Measurements from ENCODE around the gene CNGA2.

CNGA2 gene

GRCh38 chrX:151753313-151754046 is 18.9 kb downstream of the CNGA2 start:
- DNase-seq (ENCODE audit: low read depth): no peak

- DNase-seq (ENCODE audit: low read depth): no peak
Measured at GRCh38 chrX:151754047-151754429, 19.5 kb downstream of the CNGA2 start.

GRCh38 chrX:151754641-151755215 is 20.2 kb downstream of the CNGA2 start:
- DNase-seq (ENCODE audit: low read depth): no peak

GRCh38 chrX:151759041-151759708 is 24.6 kb downstream of the CNGA2 start:
- no peak for DNase-seq (ENCODE audit: low read depth)

GRCh38 chrX:151762802-151763201 is 28.3 kb downstream of the CNGA2 start:
- no peak for DNase-seq (ENCODE audit: low read depth)

GRCh38 chrX:151763711-151764110 is 29.2 kb downstream of the CNGA2 start:
- DNase-seq (ENCODE audit: low read depth): no peak

- DNase-seq (ENCODE audit: low read depth): no peak
Measured at GRCh38 chrX:151765026-151765425, 30.5 kb downstream of the CNGA2 start.

GRCh38 chrX:151771726-151772125 is 37.2 kb downstream of the CNGA2 start:
- no peak for DNase-seq (ENCODE audit: low read depth)

- no peak for DNase-seq (ENCODE audit: low read depth)
Measured at GRCh38 chrX:151773434-151773833, 38.9 kb downstream of the CNGA2 start.

- DNase-seq (ENCODE audit: low read depth): no peak
Measured at GRCh38 chrX:151774421-151774820, 39.9 kb downstream of the CNGA2 start.

- DNase-seq (ENCODE audit: low read depth): no peak
Measured at GRCh38 chrX:151776181-151776731, 41.7 kb downstream of the CNGA2 start.

- no peak for DNase-seq (ENCODE audit: low read depth)
Measured at GRCh38 chrX:151776936-151777335, 42.4 kb downstream of the CNGA2 start.

GRCh38 chrX:151779258-151779657 is 44.7 kb downstream of the CNGA2 start:
- DNase-seq (ENCODE audit: low read depth): no peak

GRCh38 chrX:151780621-151781020 is 46.1 kb downstream of the CNGA2 start:
- no peak for DNase-seq (ENCODE audit: low read depth)

- no peak for DNase-seq (ENCODE audit: low read depth)
Measured at GRCh38 chrX:151789179-151789800, 54.7 kb downstream of the CNGA2 start.

- no peak for DNase-seq (ENCODE audit: low read depth)
Measured at GRCh38 chrX:151790481-151791160, 56.1 kb downstream of the CNGA2 start.

GRCh38 chrX:151791961-151792360 is 57.4 kb downstream of the CNGA2 start:
- no peak for DNase-seq (ENCODE audit: low read depth)

- DNase-seq (ENCODE audit: low read depth): no peak
Measured at GRCh38 chrX:151792505-151792904, 58.0 kb downstream of the CNGA2 start.

- DNase-seq (ENCODE audit: low read depth): no peak
Measured at GRCh38 chrX:151793886-151794285, 59.3 kb downstream of the CNGA2 start.
